Mucosa of rectum (tissue), 2 donors: Measurements from ENCODE around the gene EXT2.

Source experiments
- H3K27ac ChIP-seq, 2 donors: one replicate each; pipeline ENCODE4 v1.7.0; 2013; ENCODE audit warnings: inconsistent platforms in 2 of 2, low read depth in 2 of 2, low read length in 2 of 2
- H3K27me3 ChIP-seq, 2 donors: one replicate each; pipeline ENCODE4 v1.7.0; 2013; ENCODE audit warnings: low read length in 2 of 2; ENCODE audit not compliant: control insufficient read depth in 2 of 2, insufficient read depth in 2 of 2
- H3K36me3 ChIP-seq, 2 donors: one replicate each; pipeline ENCODE4 v1.7.0; 2013; ENCODE audit warnings: low read length in 2 of 2; ENCODE audit not compliant: control insufficient read depth in 2 of 2, insufficient read depth in 2 of 2
- H3K4me1 ChIP-seq, 2 donors: one replicate each; pipeline ENCODE4 v1.7.0; 2013; ENCODE audit warnings: low read length in 2 of 2, mild to moderate bottlenecking in 1 of 2; ENCODE audit not compliant: control insufficient read depth in 2 of 2, insufficient read depth in 2 of 2
- H3K4me3 ChIP-seq, 2 donors: one replicate each; pipeline ENCODE4 v1.7.0; 2013; ENCODE audit warnings: low read length in 2 of 2
- H3K9ac ChIP-seq, 2 donors: one replicate each; pipeline ENCODE4 v1.7.0; 2013; ENCODE audit warnings: low read length in 2 of 2, low read depth in 1 of 2, mild to moderate bottlenecking in 1 of 2
- H3K9me3 ChIP-seq, 2 donors: one replicate each; pipeline ENCODE4 v1.7.0; 2013; ENCODE audit warnings: low read length in 2 of 2; ENCODE audit not compliant: control insufficient read depth in 2 of 2
- donor health status: healthy.
- donor health status: Normal muscosa, but diverticular disease.

EXT2 gene

DNA sequence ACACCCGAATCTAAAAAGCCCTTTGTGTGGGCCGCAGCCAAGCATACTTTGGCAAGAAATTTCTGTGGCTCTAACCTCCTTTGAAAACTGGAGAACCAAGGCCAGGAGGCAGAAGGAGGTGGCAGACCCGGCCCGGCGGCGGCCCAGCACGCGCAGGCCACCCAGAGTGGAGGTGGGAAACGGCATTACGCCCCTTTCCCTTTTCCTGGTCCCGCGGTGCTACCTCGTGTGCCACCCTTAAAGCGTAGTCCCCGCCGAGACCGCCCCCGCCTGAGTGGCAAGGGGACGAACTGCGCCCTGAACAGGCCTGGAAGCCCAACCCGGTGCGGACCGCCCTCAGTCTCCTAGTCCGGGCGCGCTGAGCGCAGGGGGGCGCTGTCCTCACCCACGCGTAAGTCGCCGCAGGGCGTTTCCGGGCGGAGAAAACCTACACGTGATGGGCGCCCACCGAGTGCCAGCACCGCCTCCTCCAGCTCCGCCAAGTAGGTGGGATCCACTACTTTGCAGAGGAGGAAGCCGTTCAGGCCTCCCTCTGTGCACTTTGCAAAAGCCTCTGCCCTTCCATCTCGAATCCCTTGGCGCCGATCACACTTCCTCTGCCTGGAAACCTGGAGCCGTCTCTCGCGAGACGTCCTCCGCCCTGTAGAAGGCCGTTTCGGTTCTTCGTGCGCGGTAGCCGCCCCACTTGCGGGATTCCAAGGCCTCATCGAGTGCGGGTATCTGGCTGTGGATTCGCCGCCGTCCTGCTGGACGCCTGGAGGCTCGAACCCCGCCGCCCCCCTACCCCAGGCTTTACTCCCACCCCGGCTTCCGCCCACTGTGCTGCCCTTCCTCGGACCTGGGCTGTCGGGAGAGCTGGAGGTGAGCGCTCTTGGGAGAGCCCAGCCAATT lies 29.4 kb upstream of the EXT2 start, which contains the start of gene ACCS:
Gene ACCS (plus strand): TSS at position 430 of the 891 bp plus-strand sequence. CDS start 1,358 bp downstream, outside the sequence.
- peak within 1 kb of the TSS; percentile 78 to 83 for H3K9ac ChIP-seq

DNA sequence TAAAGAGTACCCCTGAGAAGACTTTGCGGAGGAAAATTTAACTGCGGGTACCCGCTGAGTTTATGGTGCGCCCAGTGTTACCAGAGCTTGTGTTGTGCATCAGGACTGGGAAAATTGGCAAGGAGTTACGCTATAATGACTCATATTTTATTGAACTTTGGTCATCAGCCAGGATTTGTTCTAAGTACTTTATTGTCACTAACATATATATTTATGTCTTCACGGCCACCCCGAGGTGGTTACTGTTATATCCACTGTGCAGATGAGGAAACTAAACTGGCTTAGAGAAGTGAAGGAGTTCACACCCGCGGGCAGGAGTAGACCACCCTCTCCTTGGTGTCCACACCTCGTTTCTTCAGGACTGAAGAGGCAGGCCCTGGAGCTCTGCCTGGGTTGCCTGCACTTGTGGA lies 28.7 kb upstream of the EXT2 start:
- Histone ChIP-seq H3K27me3 (no peaks in the 10 kb centered on the region), H3K36me3 (no peaks in the 10 kb centered on the region), H3K27ac (peak overlapping the region; percentile 90 to 92), H3K4me1 (peaks cover 9% of the 10 kb centered on the region in 2 donors), H3K9ac (peak overlapping the region; percentile 78 to 83), H3K9me3 (no peaks in the 10 kb centered on the region), H3K4me3 (peak overlapping the region; percentile 68 to 95)

More for the DNA sequence above, 29.4 kb upstream of the EXT2 start, which contains the start of gene ACCS:
- Histone ChIP-seq H3K4me3 (peak within 1 kb of the TSS; percentile 68 to 95), H3K27ac (peak within 1 kb of the TSS; percentile 90 to 92), H3K36me3 (no peaks in the 10 kb centered on the region), H3K4me1 (peaks cover 9% of the 10 kb centered on the region in 2 donors), H3K27me3 (no peaks in the 10 kb centered on the region), H3K9me3 (no peaks in the 10 kb centered on the region)

DNA sequence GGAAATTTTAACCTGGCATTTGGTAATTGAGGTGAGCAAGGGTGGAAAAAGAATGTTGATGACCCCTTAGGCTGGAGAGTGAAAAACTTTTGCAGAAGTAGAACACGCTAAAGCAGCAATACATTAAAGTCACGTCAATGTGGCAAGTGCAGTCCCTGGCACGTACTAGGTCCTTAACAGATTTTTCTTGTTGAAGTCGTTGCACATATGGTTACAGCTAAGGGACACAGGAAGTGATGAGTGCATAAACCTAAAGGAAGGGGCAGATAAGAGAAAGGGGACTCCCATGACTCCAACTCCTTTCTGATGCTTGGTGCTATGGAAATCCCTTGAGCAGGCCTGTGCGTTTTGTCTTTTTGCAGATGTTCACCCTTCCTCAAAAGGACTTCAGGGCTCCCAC lies 28.2 kb upstream of the EXT2 start:
- no peaks in the 10 kb centered on the region for H3K36me3 ChIP-seq
- H3K27ac ChIP-seq = no peak overlapping the region
- H3K9me3 ChIP-seq = no peaks in the 10 kb centered on the region
- no peak overlapping the region for H3K9ac ChIP-seq
- H3K27me3 ChIP-seq = no peaks in the 10 kb centered on the region
- H3K4me3 ChIP-seq = peak overlapping the region; percentile 68 to 95
- H3K4me1 ChIP-seq = peaks cover 9% of the 10 kb centered on the region in 2 donors

DNA sequence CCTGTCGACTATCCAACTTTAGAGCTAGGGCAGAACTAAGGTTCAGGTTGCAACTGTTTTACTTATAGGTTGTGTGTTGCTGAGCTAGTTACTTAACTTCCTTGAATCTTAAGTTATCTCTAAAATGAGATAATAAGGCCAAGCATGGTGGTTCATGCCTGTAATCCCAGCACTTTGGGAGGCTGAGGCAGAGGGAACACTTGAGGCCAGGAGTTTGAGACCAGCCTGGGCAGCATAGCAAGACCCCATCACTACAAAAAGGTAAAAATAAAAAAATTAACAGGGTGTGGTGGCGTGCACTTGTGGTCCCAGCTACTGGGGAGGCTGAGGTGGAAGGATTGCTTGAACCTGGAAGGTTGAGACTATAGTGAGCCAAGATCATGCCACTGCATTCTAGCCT lies 27.3 kb upstream of the EXT2 start:
- peaks cover 0 to 2% of the 10 kb centered on the region in 2 donors for H3K36me3 ChIP-seq
- H3K27me3 ChIP-seq = no peaks in the 10 kb centered on the region
- no peak overlapping the region for H3K27ac ChIP-seq
- no peak overlapping the region for H3K9ac ChIP-seq
- H3K4me1 ChIP-seq = peaks cover 9% of the 10 kb centered on the region in 2 donors
- H3K9me3 ChIP-seq = no peaks in the 10 kb centered on the region
- no peak overlapping the region for H3K4me3 ChIP-seq

DNA sequence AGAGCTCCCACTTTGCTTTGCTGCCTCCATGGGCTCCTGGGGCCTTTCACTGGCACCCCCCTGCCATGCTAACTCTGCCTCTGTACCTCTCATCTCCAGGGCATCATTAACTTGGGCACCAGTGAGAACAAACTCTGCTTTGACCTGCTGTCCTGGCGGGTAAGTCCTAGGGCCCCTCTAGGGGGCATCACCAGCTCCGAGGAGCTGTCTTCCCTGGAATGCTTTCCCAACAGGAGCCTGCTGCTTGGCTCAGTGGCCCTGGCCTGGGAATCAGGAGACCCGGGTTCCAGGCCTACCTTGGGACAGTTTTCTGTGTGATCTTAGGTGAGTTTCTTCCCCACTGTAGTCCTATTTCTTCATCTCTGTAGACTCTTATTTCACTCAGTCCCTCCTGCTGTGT lies 24.3 kb upstream of the EXT2 start:
- H3K36me3 ChIP-seq = peaks cover 7 to 8% of the 10 kb centered on the region in 2 donors
- peaks cover 4 to 9% of the 10 kb centered on the region in 2 donors for H3K4me1 ChIP-seq
- H3K4me3 ChIP-seq = no peak overlapping the region
- no peak overlapping the region for H3K9ac ChIP-seq
- no peaks in the 10 kb centered on the region for H3K27me3 ChIP-seq
- H3K9me3 ChIP-seq = no peaks in the 10 kb centered on the region
- no peak overlapping the region for H3K27ac ChIP-seq

DNA sequence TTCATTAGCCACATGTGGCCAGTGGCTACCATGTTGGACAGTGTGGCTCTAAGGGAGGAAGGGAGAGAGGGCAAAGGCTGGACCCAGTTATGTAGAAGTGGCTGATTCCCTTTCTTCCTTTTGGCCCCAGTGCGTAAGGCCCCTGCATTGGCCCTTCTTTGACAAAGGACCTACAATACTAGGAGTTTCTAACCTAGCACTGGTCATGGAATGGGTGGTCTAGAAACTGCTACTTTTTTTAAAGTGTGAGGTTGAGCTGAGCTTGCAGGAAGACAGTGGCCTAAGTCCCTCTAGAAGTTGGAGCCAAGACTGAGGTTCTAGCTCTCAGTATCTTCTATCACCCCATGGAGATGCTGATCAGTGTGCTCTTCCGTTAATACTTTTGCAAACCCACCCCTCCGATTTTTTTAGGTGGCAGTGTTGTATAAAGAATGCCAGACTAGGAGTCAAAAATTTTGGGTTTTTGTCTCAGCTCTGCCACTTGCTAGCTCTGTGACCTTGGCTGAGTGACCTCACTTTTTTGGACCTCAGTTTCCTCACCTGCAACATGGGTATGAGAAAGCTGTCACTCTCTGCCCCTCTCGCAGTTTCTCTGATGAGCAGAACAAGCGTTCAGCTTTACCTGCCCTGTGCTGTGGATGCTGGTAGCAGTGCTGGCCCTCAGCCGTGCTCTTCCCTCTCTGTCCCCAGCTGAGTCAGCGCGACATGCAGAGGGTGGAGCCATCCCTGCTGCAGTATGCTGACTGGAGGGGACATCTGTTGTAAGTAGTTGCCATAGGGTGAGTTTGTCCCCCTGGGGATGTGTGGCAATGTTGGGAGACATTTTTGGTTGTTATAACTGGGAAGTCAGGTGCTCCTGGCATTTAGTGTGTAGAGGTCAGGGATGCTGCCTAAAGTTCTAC lies 22.5 kb upstream of the EXT2 start:
- Histone ChIP-seq H3K9me3 (no peaks in the 10 kb centered on the region), H3K4me3 (no peak overlapping the region), H3K27me3 (no peaks in the 10 kb centered on the region), H3K27ac (no peak overlapping the region), H3K9ac (no peak overlapping the region), H3K4me1 (no peaks in the 10 kb centered on the region), H3K36me3 (peaks cover 7 to 11% of the 10 kb centered on the region in 2 donors)

DNA sequence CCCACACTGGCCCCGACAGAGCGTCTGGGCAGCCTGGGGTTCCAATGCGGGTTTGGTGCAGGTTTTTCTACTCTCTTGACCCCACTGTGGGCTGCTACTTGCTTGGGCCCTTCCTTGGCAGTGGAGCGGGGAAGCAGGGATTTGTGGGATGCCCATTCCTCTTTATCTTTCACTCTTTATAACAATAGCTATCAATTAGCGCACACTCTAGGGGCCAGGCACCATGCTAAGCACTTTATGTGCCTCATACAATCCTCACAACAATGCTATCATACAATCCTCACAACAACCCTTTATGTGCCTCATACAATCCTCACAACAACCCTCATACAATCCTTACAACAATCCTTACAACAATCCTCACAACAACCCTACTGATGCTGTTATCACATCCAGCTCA lies 16.7 kb upstream of the EXT2 start:
- Histone ChIP-seq H3K9ac (no peak overlapping the region), H3K4me1 (no peaks in the 10 kb centered on the region), H3K9me3 (no peaks in the 10 kb centered on the region), H3K27ac (no peak overlapping the region), H3K4me3 (no peak overlapping the region), H3K27me3 (no peaks in the 10 kb centered on the region), H3K36me3 (peaks cover 7 to 11% of the 10 kb centered on the region in 2 donors)

DNA sequence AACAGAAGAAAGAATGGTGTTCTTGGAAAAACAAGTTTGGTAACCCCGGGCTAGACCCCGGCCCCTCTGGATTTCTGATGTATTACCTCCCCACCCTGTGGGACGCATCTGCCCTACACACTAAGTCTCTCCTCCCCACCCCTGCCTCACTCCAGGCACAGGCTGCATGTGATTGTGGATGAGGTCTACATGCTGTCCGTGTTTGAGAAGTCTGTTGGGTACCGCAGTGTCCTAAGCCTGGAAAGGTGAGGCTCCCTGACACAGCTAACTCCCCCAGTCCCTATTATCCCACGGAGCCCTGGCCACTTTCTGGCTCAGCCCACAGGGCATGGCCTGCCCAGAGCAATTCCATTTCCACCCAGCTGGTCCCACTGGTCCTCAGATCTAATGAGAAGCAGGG lies 16.1 kb upstream of the EXT2 start:
- H3K27me3 ChIP-seq = no peaks in the 10 kb centered on the region
- H3K36me3 ChIP-seq = peaks cover 7 to 11% of the 10 kb centered on the region in 2 donors
- H3K4me1 ChIP-seq = no peaks in the 10 kb centered on the region
- no peak overlapping the region for H3K9ac ChIP-seq
- no peaks in the 10 kb centered on the region for H3K9me3 ChIP-seq
- H3K4me3 ChIP-seq = no peak overlapping the region
- H3K27ac ChIP-seq = no peak overlapping the region

DNA sequence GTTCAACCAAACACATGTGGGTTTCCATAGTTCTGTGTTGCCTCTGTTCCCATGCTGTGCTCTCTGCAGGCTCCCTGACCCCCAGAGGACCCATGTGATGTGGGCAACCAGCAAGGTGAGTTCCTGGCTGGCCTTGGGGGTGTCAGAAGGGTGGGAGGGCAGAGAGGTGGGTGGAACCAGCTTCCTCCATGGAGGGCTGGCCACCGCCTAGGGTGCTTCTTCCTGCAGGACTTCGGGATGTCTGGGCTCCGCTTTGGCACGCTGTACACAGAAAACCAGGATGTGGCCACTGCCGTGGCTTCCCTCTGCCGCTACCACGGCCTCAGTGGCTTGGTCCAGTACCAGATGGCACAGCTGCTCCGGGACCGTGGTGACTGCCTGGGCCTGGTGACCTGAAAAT lies 14.5 kb upstream of the EXT2 start:
- Histone ChIP-seq H3K36me3 (peaks cover under 1 to 5% of the 10 kb centered on the region in 2 donors), H3K4me3 (no peak overlapping the region), H3K9me3 (no peaks in the 10 kb centered on the region), H3K9ac (no peak overlapping the region), H3K27me3 (no peaks in the 10 kb centered on the region), H3K4me1 (no peaks in the 10 kb centered on the region), H3K27ac (no peak overlapping the region)

DNA sequence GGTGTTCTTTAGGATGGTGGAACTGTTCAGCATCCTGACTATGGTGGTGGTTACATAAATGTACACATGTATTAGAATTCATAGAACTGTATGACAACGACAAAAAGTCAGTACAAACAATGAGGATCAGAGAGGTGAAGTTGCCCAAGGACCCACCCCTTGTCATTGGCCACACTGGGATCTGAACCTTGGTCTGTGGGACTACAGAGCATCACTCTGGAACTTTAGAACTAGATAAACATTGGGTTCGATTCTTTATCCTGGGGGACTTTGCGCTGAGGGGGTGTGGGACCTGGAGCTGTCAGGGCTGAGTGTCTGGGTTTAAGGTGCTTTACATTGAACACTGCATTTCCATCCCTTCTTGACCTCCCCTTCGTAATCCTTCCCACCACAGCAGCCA lies 12.8 kb upstream of the EXT2 start:
- Histone ChIP-seq H3K9ac (no peak overlapping the region), H3K4me1 (no peaks in the 10 kb centered on the region), H3K27me3 (no peaks in the 10 kb centered on the region), H3K36me3 (peaks cover 0 to 2% of the 10 kb centered on the region in 2 donors), H3K4me3 (no peak overlapping the region), H3K9me3 (no peaks in the 10 kb centered on the region), H3K27ac (no peak overlapping the region)
